GM21717 (cell line): Measurements from ENCODE around the gene MGARP.
"Not testable (repeated sequence)": the region's sequence is repeated elsewhere in the genome, so short reads cannot be mapped to it uniquely, and the experiment has no call there.

ENCODE experiments used
- ATAC-seq: cut with Tn5 transposase; IDR thresholded peaks from one replicate; pipeline ENCODE4 v1.9.1; 2021; ENCODE audit warnings: mild to moderate bottlenecking, moderate library complexity; ENCODE audit not compliant: unreplicated experiment

Gene MGARP

GRCh38 chr4:139279760-139280620 lies at the start of gene MGARP:
MGARP (minus strand) TSS chr4:139280225; CDS start chr4:139280158, 67 bp downstream.
- no peak for ATAC-seq

- ATAC-seq: no peak
These were observed 49.7 kb upstream of the MGARP start for GRCh38 chr4:139329665-139330200.

DNA sequence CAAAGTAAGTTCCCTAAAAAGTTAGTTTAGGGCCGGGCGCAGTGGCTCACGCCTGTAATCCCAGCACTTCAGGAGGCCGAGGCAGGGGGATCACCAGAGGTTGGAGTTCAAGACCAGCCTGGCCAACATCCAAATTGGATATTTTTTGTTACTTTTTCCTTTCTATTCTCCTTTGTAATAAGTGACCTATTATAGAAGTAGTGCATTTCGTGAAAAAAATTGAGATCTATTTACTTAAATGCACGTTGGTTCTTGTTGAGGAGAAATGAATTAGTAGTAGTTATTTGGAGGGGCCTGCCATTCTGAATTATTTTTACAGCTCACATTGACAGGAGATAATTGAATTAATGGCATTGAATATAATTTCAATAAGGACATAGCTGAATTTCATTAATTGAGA lies 44.6 kb upstream of the MGARP start:
- ATAC-seq: no peak

GRCh38 chr4:139322541-139322940 lies 42.5 kb upstream of the MGARP start:
- not testable (repeated sequence) for ATAC-seq

GRCh38 chr4:139322070-139322469 lies 42.0 kb upstream of the MGARP start:
- ATAC-seq: not testable (repeated sequence)

DNA sequence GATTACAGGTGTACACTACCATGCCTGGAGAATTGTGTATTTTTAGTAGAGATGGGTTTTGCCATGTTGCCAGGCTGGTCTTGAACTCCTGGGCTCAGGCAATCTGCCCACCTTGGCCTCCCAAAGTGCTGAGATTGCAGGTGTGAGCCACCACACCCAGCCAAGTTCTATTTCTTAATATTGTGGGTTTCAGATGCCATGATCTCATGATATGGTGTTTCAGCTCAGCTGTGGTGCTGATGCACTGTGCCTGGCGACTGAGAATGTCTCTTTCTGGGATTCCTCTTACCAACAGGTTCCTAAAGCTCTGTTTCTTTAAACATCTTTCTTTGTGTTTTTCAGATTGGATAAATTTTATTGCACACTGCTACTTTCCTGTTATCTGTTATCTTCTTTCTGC lies 39.5 kb upstream of the MGARP start:
- ATAC-seq: no peak

GRCh38 chr4:139317635-139318034 lies 37.6 kb upstream of the MGARP start:
- ATAC-seq: no peak

GRCh38 chr4:139316733-139317132 lies 36.7 kb upstream of the MGARP start:
- ATAC-seq: no peak

DNA sequence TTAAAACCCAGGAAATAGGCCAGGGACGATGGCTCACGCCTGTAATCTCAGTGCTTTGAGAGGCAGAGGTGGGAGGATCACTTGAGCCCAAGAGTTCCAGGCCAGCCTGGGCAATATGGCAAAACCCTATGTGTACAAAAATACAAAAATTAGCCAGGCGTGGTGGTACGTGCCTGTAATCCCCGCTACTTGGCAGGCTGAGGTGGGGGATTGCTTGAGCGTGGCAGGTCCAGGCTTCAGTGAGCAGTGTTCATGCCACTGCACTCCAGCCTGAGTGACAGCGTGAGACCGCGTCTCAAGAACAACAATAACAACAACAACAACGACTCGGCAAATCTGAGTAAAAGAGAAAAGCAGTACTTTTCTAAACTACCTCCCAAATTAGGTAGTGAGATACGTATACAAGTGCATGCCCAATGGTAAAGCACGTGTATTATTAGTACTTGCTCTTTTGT lies 35.2 kb upstream of the MGARP start:
- ATAC-seq: peak; percentile 71

GRCh38 chr4:139314047-139314800 lies 34.2 kb upstream of the MGARP start:
- no peak for ATAC-seq

- ATAC-seq: not testable (repeated sequence)
These were observed 33.4 kb upstream of the MGARP start for GRCh38 chr4:139313414-139313813.

- ATAC-seq: no peak
These were observed 32.7 kb upstream of the MGARP start for GRCh38 chr4:139312552-139313332.

DNA sequence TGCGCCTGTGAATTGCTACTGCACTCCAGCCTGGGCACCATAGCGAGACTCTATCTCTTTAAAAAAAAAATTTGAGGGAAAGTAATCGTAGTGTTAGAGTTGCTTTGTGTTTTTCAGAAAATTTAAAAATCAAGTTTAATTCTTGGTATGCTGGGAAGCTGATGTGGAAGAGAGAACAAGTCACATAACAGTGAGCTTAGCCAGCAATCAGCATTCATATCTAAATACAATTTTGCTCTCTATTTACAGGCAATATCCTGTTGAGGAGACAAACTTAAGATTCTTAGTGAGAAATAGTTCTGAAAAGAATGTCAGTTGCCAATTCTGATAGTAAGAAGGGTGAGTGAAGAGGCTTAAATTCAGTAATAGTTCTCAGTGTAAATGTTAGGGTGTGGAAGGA lies 31.9 kb upstream of the MGARP start:
- ATAC-seq: no peak

- ATAC-seq: no peak
These were observed 24.9 kb upstream of the MGARP start for GRCh38 chr4:139304920-139305319.

GRCh38 chr4:139301821-139302611 lies 22.0 kb upstream of the MGARP start, which contains the start of gene NDUFC1:
NDUFC1 (minus strand) TSS chr4:139302477; CDS start chr4:139295798, 6,679 bp downstream.
- ATAC-seq: peak; percentile 49

GRCh38 chr4:139301113-139301820 lies 21.2 kb upstream of the MGARP start, which contains the start of gene NAA15:
NAA15 (plus strand) TSS chr4:139301505; CDS start chr4:139301778, 273 bp downstream.
- ATAC-seq: peak; percentile 83

- ATAC-seq: peak; percentile 11
These were observed 20.5 kb upstream of the MGARP start for GRCh38 chr4:139300431-139301112.

DNA sequence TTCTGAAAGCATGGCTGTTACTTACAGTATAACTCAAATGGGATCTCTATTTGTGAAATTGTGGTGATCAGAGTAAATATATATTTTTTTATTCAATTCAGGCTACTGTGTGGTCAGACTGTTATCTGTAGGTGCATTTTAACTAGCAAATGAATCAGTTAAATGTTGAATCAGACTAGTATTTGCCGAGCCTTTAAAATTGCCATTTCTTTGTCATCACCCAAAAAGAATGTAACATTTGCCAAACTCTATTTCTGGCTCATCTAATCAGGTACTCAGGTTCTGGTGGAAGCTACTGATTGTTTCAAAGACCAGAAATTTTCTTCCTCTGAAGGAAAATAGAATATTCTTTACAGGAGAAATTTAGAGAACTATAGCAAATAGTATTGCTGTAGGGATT lies 19.5 kb upstream of the MGARP start:
- no peak for ATAC-seq

DNA sequence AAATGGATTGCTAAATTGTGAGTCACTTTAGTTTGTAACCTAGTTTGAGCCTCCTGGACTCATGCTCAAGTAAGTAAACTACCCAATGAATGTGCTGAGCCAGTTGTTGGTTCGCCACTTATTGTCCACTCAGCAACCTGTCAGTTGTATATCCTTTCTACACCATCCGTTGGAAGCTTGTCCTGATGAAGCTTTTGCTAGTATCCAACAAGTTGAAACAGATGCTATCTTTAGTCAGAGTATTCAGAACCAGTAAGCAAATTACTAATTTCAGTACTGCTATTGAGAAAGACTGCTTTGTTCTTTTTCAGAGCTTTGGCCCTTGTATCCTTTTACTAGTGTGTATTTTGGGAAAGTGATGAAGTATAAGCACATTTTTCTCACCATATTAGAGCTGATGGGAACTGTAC lies 17.0 kb upstream of the MGARP start:
- no peak for ATAC-seq
